NCI-H526 (cell line): ENCODE results near the gene SH3TC1.

Experiments used
- DNase-seq, 2 experiments: peaks; one replicate each; lab custom pipeline; 2025; lab: John Stamatoyannopoulos, UW

Gene SH3TC1

GRCh38 chr4:8229331-8229975 lies 30.4 kb downstream of the SH3TC1 start:
- DNase-seq: no peak

GRCh38 chr4:8230033-8230432 lies 30.9 kb downstream of the SH3TC1 start:
- no peak for DNase-seq

DNA sequence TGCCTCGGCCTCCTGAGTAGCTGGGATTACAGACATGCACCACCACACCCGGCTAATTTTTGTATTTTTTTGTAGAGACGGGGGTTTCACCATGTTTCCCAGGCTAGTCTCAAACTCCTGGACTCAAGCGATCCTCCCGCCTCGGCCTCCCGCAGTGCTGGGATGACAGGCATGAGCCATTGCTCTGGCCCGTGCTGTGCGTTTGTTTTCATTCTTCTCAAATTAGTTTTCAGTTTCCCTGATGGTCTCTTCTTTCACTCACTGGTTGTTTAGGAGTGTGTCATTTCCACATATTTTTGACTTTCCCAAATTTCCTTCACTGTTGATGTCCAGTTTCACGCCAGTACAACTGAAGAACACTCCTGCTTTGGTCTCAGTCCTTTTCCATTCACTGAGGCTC lies 31.8 kb downstream of the SH3TC1 start:
- DNase-seq: no peak

DNA sequence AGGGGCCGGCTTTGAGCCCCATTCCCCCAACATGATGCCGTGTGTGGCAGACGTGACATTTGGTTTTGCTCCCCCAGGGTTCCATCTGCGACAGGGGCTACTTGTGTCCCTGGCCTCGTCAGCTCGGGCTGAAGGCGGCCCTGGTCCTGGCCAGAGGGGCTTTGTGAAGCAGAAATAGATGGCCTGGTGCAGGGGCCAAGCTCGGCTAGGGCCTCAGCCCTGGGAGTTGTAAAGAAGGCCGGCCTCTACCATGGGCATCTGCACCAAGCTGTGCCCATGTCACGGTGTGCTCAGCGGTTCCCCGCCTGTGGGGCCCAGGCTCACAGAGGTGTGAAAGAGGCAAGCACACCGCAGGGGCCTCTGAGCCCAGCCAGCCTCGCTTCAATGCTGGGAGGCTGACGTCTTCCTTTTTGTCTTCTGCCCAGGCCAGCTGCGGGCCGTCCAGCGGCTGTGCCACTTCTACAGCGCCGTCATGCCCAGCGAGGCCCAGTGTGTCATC lies 32.5 kb downstream of the SH3TC1 start:
- DNase-seq: no peak

DNA sequence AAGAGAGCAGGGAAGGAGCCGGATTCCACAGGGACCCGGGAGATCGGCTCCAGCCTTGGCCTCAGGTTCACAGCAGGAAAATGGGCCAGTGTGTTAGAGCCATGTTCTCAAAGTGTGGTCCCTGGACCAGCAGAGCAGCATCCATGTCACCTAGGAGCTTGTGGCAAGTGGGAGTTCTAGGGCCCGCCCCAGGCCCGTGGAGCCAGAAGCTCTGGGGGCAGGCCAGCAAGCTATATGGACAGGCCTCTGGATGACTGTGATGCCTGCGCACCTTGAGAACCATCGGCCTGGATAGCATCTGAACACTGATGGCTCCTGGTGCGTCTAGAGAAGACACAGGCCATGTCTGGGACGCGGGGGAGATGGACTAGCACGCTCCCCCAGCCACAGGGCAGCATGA lies 33.7 kb downstream of the SH3TC1 start:
- no peak for DNase-seq

DNA sequence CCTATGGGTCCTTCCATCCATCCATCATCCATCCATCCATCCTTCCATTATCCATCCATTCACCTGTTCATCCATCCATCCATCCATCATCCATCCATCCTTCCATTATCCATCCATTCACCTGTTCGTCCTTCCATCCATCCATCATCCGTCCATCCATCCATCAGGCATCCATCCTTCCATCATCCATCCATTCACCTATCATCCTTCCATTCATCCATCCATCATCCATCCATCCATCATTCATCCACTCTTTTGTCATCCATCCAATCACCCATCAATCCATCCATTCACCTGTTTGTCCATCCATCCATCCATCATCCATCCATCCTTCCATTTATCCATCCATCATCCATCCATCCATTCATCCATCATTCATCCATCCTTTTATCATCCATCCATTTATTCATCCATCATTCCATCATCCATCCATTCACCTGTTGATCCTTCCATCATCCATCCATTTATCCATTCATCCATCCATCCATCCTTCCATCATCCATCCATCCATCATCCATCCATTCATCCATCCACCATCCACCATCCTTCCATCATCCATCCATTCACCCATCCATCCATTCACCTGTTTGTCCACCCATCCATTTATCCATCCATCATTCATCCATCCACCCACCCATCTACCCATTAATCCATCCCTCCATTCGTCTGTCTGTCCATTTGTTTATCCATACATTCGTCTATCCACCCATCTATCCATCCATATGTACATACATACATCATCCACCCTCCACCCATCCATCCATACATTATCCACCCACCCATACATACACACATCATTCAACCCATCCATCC lies 34.8 kb downstream of the SH3TC1 start:
- DNase-seq: no peak

DNA sequence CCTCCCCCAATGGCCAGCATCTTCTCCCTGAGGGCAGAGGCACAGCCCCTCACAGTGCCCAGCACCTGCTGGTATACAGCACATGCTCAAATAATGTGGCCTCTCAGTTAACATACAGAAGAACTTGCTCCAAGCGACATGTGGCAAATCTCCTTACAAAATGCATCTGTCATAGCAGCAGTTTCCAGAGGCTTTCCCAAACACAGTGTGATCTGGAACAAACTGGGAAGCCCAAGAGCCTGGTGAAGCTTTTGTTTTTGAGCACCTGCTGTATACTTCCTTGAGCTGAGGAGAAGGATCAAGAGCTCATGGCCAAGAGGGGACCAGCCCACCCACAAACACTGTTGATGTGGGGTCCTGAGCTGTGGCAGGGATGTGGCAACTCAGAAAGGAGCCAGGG lies 35.6 kb downstream of the SH3TC1 start:
- DNase-seq: no peak

GRCh38 chr4:8235224-8235623 lies 36.1 kb downstream of the SH3TC1 start:
- no peak for DNase-seq

DNA sequence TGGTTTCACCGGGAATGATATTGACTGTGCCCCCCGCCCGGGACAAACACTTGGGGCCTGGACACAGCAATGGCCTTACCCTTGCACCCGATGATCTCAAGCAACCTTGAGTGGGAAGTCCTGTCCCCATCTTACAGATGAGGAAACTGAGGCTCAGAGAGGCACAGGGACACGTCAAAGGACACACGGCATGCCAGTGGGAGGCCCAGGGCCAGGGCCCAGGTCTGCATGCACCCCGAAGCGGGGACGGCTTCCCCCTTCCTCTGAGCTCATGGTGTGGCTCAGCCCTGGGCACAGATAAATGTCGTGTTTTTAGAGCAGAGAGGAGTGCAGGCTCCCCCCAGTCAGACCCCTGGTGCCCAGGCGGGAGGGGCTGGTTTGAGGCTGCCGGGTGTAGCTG lies 36.6 kb downstream of the SH3TC1 start:
- no peak for DNase-seq

- DNase-seq: peak in 1 of 2 experiments; percentile 10
Measured at GRCh38 chr4:8236106-8236919, 37.2 kb downstream of the SH3TC1 start.

GRCh38 chr4:8236920-8237195 lies 37.8 kb downstream of the SH3TC1 start:
- DNase-seq: no peak

- no peak for DNase-seq
Measured at GRCh38 chr4:8237256-8237989, 38.3 kb downstream of the SH3TC1 start.

DNA sequence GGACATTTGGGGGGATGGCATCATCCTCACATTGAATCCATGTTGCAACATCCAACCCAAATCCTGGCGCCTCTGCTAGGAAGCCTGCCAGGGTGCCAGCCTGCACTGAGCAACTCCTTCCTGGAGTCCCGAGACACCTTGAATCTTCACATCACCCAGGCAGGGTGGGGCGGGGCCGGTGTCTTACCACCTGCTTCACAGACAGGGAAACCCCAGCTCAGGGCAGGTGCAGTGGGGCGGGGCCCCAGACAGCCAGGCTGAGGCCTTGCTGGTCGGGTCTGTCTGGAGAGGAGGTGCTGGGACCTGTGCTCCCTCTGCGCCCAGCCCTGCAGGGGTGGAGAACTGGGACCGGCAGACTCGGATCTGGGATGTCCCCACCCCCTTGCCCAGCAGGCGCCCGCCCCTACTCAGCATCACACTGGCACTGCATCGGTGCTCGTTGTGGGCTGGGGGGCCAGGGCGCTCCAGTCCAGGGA lies 39.0 kb downstream of the SH3TC1 start:
- peak; percentile 68 to 81 for DNase-seq

- peak in 1 of 2 experiments; percentile 47 for DNase-seq
Measured at GRCh38 chr4:8238515-8239053, 39.5 kb downstream of the SH3TC1 start.

GRCh38 chr4:8239226-8239625 lies 40.1 kb downstream of the SH3TC1 start:
- DNase-seq: no peak

DNA sequence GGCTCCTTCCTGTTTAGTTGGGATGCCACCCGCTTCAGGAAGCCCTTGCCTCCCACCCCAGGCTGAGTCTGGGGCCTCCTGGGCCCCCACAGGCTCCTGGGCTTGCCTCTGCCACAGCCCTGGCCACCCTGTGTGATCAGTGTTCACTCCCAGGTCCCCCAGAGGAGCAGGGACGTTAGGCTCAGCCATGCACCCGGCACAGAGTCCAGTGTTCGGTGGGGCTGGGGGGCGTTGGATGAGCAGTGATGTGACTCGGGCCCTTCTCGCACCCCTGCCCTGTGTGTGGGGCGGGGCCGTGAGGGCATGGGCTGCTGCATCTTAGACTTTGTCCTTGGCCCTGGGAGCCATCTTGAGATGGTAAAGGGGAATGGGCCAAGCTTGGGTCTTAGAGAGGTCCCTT lies 40.6 kb downstream of the SH3TC1 start:
- DNase-seq: no peak

DNA sequence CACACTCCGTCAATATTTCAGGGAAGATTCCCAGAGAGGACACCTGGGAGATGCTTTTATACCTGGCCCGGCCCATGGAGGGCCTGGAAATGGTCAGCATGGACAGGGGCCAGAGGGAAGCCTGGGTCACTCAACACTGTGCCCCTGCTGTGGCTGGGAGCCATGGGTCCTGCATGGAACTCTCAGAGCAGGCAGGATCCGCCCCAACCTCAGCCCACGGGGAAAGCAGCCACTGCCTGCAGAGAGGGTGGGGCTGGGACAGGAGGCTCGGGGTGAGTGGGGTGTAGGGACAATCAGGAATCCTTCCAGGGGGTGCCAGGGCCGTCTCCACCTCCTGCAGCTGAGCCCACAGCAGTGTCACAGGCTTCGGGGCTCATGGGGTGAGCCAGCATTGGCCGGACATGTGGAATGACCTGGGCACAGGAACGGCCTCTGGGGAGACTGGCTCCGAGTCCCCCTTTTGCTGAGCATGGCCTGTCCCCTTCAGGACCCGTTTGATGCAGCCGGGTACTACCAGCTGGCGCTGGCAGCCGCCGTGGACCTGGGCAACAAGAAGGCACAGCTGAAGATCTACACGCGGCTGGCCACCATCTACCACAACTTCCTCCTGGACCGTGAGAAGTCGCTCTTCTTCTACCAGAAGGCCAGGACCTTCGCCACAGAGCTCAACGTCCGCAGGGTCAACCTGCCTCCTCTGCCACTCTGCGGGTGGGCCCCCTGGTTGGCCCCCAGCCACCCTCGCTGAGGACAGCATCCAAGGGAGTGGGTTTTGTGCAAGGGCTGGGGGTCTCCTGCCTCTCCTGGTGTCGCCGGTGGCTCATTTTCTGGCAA lies 41.3 kb downstream of the SH3TC1 start:
- DNase-seq: no peak

DNA sequence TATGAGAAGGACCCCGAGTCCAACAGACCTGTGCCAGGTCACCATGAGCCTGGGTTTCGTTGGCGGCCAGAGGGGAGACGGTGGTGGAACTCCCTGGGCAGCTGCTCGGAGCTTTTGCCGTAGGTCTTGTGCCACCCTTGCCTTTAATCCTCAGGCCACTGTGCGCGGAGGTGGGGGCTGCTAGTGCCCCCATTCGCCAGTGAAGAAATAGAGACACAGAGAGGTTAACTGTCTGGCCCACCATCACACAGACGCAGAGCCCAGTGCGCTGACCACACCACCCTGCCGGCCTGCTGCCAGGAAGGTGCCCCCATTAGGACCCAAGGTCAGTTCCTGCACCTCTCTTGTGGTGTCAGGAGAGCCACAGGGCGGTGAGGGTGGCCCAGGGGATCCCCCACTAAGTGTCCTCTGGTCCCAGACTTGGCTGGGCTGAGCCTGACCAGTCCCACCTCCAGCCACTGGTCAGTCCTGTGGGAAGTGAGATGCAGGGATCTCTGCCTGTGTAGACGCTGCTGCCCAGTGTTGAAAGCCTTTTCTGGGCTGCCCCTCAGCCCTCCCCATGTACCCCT lies 42.2 kb downstream of the SH3TC1 start:
- no peak for DNase-seq

DNA sequence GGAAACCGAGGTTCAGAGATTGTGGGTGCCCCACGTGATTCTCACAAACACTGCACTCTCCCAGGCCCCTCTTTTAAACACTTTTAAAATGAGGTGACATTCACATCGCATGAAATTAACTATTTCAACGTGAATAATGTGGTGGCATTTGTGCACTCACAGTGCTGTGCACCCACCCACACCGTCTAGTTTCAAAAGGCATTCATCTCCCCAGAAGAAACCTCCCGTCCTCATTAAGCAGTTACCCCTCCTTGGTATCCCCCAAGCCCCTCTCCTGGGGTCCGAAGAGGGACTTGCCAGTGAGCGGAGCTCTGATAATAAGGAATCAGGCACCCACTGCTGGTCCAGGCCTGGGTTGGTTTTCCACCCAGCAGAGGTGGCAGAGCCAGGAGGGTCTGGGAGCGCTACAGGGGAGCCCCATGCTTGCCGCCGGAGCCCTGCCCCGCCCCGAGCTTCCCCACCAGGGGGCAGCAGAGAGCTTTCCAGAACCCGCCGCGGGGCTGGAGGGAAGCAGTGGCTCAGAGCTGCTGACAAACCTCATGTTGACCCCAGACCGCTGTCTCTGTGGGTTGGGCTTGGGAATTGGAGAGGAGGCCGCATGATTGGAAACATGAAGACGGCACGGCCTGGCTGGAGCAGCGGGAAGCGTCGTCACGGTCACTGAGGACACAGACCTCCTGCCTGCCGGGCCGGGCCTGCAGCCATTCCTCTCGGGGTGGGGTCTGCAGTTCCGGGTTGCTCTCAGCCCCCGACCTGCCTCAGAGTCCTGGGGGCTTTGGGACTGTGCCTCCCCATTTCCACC lies 43.0 kb downstream of the SH3TC1 start:
- DNase-seq: peak; percentile 48 to 87
